AG08395 (cell line): ENCODE measurements around the gene RASSF1.
A peak's percentile ranks its signal among the peaks of the same experiment; 100 is the strongest.

Experiments
- DNase-seq: peaks from one replicate; pipeline ENCODE4 v3.0.0; 2012; ENCODE audit warnings: mixed read lengths, low spot score

RASSF1 gene

GRCh38 chr3:50340448-50341329 is at the start of gene RASSF1:
Gene RASSF1, minus strand, starts transcription at chr3:50340836. Its CDS starts 31 bp downstream, at chr3:50340805.
- DNase-seq: peak; percentile 79

GRCh38 chr3:50389414-50389767 is 48.8 kb upstream of the RASSF1 start:
- no peak for DNase-seq

GRCh38 chr3:50388720-50389413 is 48.2 kb upstream of the RASSF1 start:
- DNase-seq: no peak

GRCh38 chr3:50388016-50388719 is 47.5 kb upstream of the RASSF1 start:
- DNase-seq: peak; percentile 47

- DNase-seq: no peak
Observed at GRCh38 chr3:50385754-50386153, 45.1 kb upstream of the RASSF1 start.

GRCh38 chr3:50383750-50384149 is 43.1 kb upstream of the RASSF1 start:
- DNase-seq: no peak

GRCh38 chr3:50382722-50383121 is 42.1 kb upstream of the RASSF1 start:
- no peak for DNase-seq

- DNase-seq: no peak
Observed at GRCh38 chr3:50381383-50381782, 40.7 kb upstream of the RASSF1 start.

- no peak for DNase-seq
Observed at GRCh38 chr3:50380405-50381085, 39.9 kb upstream of the RASSF1 start.

- no peak for DNase-seq
Observed at GRCh38 chr3:50378757-50379156, 38.1 kb upstream of the RASSF1 start.

GRCh38 chr3:50378024-50378423 is 37.4 kb upstream of the RASSF1 start:
- no peak for DNase-seq

- peak; percentile 29 for DNase-seq
Observed at GRCh38 chr3:50375258-50375931, 34.8 kb upstream of the RASSF1 start.

GRCh38 chr3:50374363-50375257 is 34.0 kb upstream of the RASSF1 start:
- DNase-seq: no peak

GRCh38 chr3:50373146-50374051 is 32.8 kb upstream of the RASSF1 start:
- no peak for DNase-seq

GRCh38 chr3:50372349-50372748 is 31.7 kb upstream of the RASSF1 start:
- no peak for DNase-seq

- no peak for DNase-seq
Observed at GRCh38 chr3:50371133-50371685, 30.6 kb upstream of the RASSF1 start.

GRCh38 chr3:50370594-50370993 is 30.0 kb upstream of the RASSF1 start:
- DNase-seq: no peak

GRCh38 chr3:50369012-50369670 is 28.5 kb upstream of the RASSF1 start:
- DNase-seq: no peak

- no peak for DNase-seq
Observed at GRCh38 chr3:50365842-50366220, 25.2 kb upstream of the RASSF1 start.
